Measurements from ENCODE around the gene SHFL.

SHFL gene

DNA sequence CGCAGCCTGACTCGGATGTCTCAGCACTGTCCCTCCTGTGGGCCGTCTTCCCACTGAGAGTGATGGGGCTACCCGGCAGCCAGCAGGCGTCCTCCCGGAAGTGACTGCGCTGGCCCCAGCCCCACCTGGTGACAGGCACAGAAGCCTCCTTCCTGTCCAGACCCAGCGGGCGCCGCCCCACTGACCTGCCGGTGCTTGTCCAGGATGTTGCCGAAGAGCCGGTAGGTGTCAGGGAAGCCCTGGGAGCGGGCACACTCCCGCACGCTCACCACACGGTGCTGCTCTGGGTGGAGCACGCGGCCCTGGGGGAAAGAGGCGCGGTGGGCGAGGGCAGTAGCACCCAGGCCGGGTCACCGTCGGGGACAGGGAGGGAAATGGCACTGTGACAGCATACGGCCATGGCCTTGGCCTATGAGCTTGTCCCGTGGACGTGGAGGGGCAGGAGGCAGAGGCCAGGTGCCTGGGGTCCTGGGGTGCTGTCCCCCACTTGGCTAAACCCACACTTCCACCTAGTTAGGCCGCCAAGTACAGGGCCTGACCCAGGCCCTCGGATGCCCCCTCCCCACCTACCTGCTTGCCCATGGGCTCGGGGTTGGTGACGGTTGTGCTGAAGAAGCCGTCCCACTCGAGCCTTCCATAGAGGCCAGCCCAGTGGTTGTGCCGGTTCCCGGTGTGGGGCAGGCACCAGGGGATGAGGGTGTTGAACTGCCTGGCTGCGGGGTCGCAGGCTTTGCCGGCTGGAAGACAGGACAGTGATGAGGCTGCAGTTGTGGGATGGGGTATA is 49.6 kb downstream of the SHFL start:
- Histone ChIP-seq H3K4me3 (ENCODE audit: low read depth, low read length) (no peak overlapping the region), H3K27ac (ENCODE audit: low read depth, low read length) (no peak overlapping the region), H3K9me3 (ENCODE audit: control insufficient read depth, insufficient read depth, low read depth, low read length) (no peaks in the 10 kb centered on the region), H3K36me3 (ENCODE audit: control insufficient read depth, insufficient read depth, low read length) (peaks cover 97% of the 10 kb centered on the region), H3K4me1 (ENCODE audit: control insufficient read depth, insufficient read depth, low read length) (no peaks in the 10 kb centered on the region), H3K27me3 (ENCODE audit: control insufficient read depth, insufficient read depth, low read length) (no peaks in the 10 kb centered on the region), H3K9ac (ENCODE audit: low read length) (no peak overlapping the region)

DNA sequence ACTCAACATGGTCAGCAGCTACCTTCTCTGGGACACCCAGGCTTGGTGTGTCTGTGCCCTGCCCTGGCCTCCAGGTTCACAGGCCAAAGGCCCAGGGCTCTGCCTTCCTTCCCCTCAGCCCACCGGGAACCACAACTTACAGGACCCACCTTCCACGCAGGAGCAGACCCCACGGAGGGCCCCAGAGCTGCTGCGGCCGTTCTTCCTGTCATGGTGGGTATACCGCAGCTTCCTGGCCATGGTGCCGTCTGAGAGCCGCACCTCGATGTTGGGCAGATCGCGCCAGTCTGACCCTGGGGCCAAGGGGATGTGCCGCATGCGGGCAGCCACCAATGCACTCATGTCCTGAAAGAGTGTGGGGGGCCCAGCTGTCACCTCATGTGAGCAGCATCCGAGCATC is 50.8 kb downstream of the SHFL start:
- no peaks in the 10 kb centered on the region for H3K4me1 ChIP-seq (ENCODE audit: control insufficient read depth, insufficient read depth, low read length)

DNA sequence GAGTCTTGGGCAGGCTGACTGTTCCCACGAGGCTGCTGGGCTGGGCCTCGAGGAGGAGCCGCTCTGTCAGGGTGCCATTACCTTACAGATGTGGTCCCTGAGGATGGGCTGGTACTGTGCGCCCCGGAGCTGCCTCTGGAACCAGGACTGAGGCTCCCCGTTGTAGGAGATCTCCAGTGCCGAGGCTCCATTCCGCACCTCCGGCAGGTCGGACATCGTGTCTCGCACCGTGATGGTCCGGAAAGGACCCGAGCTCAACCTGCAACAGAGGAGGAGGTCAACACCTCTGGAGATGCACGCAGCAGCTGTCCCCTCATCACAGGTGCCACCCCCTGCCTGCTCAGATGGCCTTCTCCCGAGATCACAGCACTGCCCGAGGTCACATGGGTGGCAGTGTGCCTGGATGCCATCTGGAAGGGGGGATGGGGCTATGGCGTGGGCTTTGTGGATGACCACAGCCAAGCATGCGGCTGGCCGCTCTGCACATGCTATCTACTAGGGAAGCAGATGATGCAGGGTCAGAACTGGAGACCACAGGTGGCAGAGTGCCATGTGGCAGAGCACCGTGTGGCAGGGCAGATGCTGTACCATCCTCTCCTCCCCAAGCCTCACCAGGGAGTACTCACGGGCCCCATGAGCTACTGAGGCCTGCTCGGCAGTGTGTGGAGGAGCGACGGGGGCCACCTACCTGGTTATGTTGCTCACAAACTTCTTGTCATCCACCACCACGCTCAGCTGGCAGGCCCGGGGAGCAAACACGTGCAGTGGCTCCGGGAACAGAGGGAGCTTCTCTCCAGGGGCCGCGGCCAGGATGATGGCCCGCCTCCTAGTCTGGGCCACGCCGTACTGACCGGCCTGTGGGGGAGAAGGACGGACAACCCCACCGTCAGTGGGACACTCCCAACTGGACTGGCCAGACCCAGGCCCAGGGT is 51.9 kb downstream of the SHFL start:
- Histone ChIP-seq H3K9ac (ENCODE audit: low read length) (no peak overlapping the region), H3K4me3 (ENCODE audit: low read depth, low read length) (no peak overlapping the region), H3K9me3 (ENCODE audit: control insufficient read depth, insufficient read depth, low read depth, low read length) (no peaks in the 10 kb centered on the region), H3K27me3 (ENCODE audit: control insufficient read depth, insufficient read depth, low read length) (no peaks in the 10 kb centered on the region), H3K27ac (ENCODE audit: low read depth, low read length) (no peak overlapping the region), H3K4me1 (ENCODE audit: control insufficient read depth, insufficient read depth, low read length) (no peaks in the 10 kb centered on the region), H3K36me3 (ENCODE audit: control insufficient read depth, insufficient read depth, low read length) (peaks cover 100% of the 10 kb centered on the region)

More for the DNA sequence above, 50.8 kb downstream of the SHFL start:
- Histone ChIP-seq H3K9ac (ENCODE audit: low read length) (no peak overlapping the region), H3K9me3 (ENCODE audit: control insufficient read depth, insufficient read depth, low read depth, low read length) (no peaks in the 10 kb centered on the region), H3K27ac (ENCODE audit: low read depth, low read length) (no peak overlapping the region), H3K4me3 (ENCODE audit: low read depth, low read length) (no peak overlapping the region), H3K36me3 (ENCODE audit: control insufficient read depth, insufficient read depth, low read length) (peaks cover 99% of the 10 kb centered on the region), H3K27me3 (ENCODE audit: control insufficient read depth, insufficient read depth, low read length) (no peaks in the 10 kb centered on the region)

DNA sequence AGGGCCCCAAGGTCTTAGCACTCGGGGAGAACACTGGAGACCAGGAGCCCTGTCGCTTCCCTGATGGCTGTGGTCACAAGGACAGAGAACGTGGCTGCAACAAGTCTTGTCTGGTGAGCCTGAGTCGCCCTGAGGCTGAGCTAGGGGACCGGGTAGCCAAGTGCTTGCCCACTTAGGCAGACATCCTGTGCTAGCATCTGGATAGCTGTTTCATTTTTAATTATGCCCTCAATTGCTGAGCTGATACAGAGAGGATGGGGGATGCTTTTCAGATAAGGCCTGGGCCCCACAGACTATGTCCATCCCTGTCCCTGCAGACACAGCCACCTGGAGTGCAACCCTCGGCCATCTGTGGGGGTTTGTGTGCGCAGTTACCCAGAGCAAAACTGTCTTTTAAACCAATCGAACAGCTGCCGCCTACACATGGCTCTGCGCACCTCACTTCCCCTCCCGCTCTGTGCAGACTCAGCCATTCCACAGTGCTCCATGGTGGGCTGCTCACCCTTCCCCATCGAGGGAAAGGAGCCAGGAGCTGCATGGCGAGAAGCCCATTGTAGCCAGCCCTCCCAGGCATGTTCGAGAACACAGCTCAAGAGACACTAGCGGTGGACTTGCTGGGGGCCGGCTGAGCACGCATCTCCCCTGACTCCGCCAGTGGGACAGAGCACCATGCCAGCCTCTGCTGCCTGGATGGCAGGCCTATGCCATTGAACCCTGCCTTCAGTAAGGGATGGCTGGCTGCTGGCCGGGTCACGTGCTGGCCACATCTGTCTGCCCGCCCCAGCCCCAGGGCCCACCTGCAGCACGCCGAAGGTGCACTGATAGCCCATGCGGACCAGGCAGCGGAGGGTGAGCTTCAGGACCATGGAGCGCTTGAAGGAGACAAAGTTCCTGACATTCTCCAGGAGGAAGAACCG is 53.0 kb downstream of the SHFL start:
- no peak overlapping the region for H3K27ac ChIP-seq (ENCODE audit: low read depth, low read length)
- no peak overlapping the region for H3K9ac ChIP-seq (ENCODE audit: low read length)

DNA sequence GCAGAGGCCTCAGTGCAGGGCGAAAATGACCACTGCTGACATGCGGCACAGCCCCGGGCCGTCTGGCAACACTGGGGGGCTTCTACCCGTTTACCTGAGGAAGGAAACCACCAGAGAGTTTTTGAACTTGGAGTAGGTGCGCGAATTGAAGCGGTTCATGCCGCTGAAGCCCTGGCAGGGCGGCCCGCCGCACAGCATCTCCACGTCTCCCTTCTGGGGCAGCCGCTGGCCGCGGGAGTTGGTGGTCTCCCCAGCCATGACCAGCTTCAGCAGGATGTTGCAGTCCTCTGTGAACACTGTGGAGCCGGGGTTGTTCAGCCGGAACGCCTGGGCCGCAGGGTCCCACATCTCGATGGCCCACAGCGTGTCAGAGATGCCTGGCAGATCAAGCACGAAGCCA is 53.8 kb downstream of the SHFL start:
- no peak overlapping the region for H3K4me3 ChIP-seq (ENCODE audit: low read depth, low read length)
- no peak overlapping the region for H3K9ac ChIP-seq (ENCODE audit: low read length)
- H3K27ac ChIP-seq (ENCODE audit: low read depth, low read length), result no peak overlapping the region
- peaks cover 98% of the 10 kb centered on the region for H3K36me3 ChIP-seq (ENCODE audit: control insufficient read depth, insufficient read depth, low read length)
- no peaks in the 10 kb centered on the region for H3K9me3 ChIP-seq (ENCODE audit: control insufficient read depth, insufficient read depth, low read depth, low read length)
- no peaks in the 10 kb centered on the region for H3K27me3 ChIP-seq (ENCODE audit: control insufficient read depth, insufficient read depth, low read length)
- no peaks in the 10 kb centered on the region for H3K4me1 ChIP-seq (ENCODE audit: control insufficient read depth, insufficient read depth, low read length)

More for the DNA sequence above, 53.0 kb downstream of the SHFL start:
- Histone ChIP-seq H3K9me3 (ENCODE audit: control insufficient read depth, insufficient read depth, low read depth, low read length) (no peaks in the 10 kb centered on the region), H3K4me3 (ENCODE audit: low read depth, low read length) (no peak overlapping the region), H3K4me1 (ENCODE audit: control insufficient read depth, insufficient read depth, low read length) (no peaks in the 10 kb centered on the region), H3K27me3 (ENCODE audit: control insufficient read depth, insufficient read depth, low read length) (no peaks in the 10 kb centered on the region), H3K36me3 (ENCODE audit: control insufficient read depth, insufficient read depth, low read length) (peaks cover 99% of the 10 kb centered on the region)

DNA sequence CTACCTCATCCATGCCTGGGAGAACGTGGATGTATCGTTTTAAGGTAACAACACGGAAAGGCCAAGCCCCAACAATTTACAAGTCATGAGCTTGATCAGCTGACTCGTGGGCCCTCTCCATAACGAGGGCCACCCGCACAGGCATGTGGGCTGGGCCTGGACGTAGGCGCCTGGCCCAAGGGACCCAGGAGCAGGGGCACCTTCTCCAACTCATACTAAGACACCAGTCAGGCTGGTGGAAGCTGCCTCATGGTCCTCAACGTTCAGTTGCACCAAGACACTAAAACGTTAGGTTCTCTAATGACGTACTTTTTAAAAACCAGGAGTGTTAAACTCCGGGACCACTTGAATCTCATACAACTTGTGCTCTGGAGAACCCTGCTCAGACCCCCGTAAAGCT is 55.4 kb downstream of the SHFL start:
- no peaks in the 10 kb centered on the region for H3K4me1 ChIP-seq (ENCODE audit: control insufficient read depth, insufficient read depth, low read length)
- no peak overlapping the region for H3K9ac ChIP-seq (ENCODE audit: low read length)
- H3K27ac ChIP-seq (ENCODE audit: low read depth, low read length), result no peak overlapping the region
- H3K9me3 ChIP-seq (ENCODE audit: control insufficient read depth, insufficient read depth, low read depth, low read length), result no peaks in the 10 kb centered on the region
- H3K4me3 ChIP-seq (ENCODE audit: low read depth, low read length), result no peak overlapping the region
- H3K27me3 ChIP-seq (ENCODE audit: control insufficient read depth, insufficient read depth, low read length), result no peaks in the 10 kb centered on the region
- H3K36me3 ChIP-seq (ENCODE audit: control insufficient read depth, insufficient read depth, low read length), result peaks cover 98% of the 10 kb centered on the region

DNA sequence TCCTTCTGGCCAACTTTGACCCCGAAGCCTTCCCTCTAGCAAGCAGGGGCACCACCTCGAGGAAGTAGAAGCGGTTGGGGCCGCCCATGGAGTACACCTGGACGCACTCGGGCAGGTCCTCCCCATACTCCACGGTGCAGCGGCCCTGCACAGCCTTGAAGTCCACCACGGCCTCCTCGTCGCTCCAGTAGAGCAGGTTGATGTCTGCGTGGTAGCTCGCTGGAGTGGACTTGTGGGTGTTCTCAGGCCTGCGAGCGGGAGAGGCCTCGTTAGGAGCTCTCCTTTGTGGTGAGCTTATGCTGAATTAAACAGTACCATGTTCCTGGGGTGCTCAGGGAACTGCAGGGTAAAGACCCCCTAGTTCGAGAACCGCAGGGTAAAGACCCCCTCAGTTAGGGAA is 55.9 kb downstream of the SHFL start:
- Histone ChIP-seq H3K4me3 (ENCODE audit: low read depth, low read length) (no peak overlapping the region), H3K27me3 (ENCODE audit: control insufficient read depth, insufficient read depth, low read length) (no peaks in the 10 kb centered on the region), H3K36me3 (ENCODE audit: control insufficient read depth, insufficient read depth, low read length) (peaks cover 98% of the 10 kb centered on the region), H3K27ac (ENCODE audit: low read depth, low read length) (no peak overlapping the region), H3K9me3 (ENCODE audit: control insufficient read depth, insufficient read depth, low read depth, low read length) (no peaks in the 10 kb centered on the region), H3K9ac (ENCODE audit: low read length) (no peak overlapping the region), H3K4me1 (ENCODE audit: control insufficient read depth, insufficient read depth, low read length) (no peaks in the 10 kb centered on the region)
